Measurements from ENCODE around the gene FOXP1. TPM values are rescaled to one million over a fixed set of nuclear protein-coding genes. Genes with fewer than 3 reads are reported as not detected.

Gene FOXP1
- total RNA-seq, 2 donors from 2014 or later = 59.7 to 65.4 TPM

GRCh38 chr3:71152039-71152891 lies 431.3 kb downstream of the FOXP1 start:
- H3K27ac Mint-ChIP-seq = no peak overlapping the region
- no peaks in the 10 kb centered on the region for H3K36me3 Mint-ChIP-seq
- H3K4me3 Mint-ChIP-seq = no peak overlapping the region
- H3K4me1 Mint-ChIP-seq (ENCODE audit: low read depth in 2 of 2) = no peaks in the 10 kb centered on the region
- DNase-seq (ENCODE audit: low spot score) (no peak), ATAC-seq (no peak)
- H3K27me3 Mint-ChIP-seq = no peaks in the 10 kb centered on the region
- H3K9me3 Mint-ChIP-seq = no peaks in the 10 kb centered on the region

DNA sequence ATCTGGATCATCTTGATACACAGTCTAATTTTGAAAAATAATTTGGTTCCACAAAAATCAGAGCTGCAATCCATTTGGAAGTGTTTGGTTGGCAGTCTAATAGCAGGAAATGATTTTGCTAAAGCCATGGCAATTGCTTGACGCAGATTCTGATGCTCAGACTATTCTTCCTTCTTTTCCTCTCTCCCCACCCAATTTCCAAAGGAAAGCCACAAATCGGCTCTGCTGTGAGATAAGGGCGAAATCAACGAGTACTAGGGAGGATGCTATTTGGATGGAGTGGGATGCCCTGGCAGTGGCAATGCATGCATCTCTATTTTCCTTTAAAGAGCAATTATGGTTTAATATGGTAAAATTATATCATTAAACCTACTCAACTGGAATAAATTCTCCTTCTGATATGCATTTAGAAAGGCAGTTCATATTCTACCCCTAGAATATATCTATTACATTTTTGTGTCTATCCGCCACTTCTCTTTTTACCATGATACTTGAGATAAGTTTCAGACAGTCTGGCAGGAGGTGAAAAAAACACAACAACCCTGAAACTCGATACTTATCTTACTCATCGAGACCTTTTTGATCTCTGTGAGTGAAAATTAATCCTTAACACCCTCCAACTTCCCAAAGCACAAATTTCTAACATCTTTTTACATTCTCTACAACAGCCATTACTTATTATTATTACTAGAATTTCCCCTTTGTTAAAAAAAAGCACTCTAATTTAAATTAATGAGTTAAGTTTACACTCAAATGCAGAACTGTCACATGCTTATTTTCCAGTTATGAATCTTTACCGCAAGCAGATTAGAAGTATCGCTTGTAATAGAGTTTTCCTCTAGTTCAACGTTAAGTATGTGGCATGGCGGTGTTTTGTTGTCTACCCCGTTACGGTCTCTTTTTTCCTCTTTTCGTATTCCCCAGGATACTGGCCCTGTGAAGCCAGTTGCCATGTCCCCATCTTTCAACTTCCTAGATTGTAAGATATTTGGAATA lies 433.3 kb downstream of the FOXP1 start:
- Mint-ChIP-seq H3K36me3 (no peaks in the 10 kb centered on the region), H3K9me3 (no peaks in the 10 kb centered on the region), H3K27ac (no peak overlapping the region), H3K4me1 (ENCODE audit: low read depth in 2 of 2) (no peaks in the 10 kb centered on the region), H3K4me3 (no peak overlapping the region), H3K27me3 (no peaks in the 10 kb centered on the region)
- no peak for DNase-seq (ENCODE audit: low spot score)
- ATAC-seq = no peak

DNA sequence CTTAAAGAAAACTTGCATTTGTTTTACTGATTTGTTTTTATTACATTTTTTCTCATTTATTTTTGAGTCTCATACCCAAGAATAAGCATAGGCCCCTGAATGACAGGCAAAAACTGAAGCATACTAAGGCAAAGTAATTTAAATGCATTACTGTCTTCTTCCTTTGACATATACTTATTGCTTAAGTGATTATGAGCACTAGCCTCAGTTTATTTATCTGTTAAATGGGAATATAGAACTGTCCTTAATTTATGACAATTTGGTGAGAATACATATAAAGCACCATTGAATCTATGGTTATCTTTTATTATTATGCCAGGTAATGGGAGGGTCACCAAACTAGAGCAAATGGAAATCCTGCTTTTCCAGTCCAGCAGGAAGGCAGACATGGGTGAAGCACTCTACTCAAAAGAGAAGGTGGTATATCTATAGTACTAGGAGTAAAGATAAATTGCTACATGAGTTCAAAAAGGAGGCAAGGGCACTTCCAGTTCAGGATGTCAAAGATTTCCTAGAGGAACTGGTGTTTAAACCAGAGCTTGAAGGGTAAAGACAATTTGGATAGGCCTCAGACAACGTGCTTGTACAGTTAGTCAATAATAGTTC lies 435.0 kb downstream of the FOXP1 start:
- no peaks in the 10 kb centered on the region for H3K36me3 Mint-ChIP-seq
- DNase-seq (ENCODE audit: low spot score) (no peak), ATAC-seq (no peak)
- no peak overlapping the region for H3K4me3 Mint-ChIP-seq
- H3K4me1 Mint-ChIP-seq (ENCODE audit: low read depth in 2 of 2) = no peaks in the 10 kb centered on the region
- H3K9me3 Mint-ChIP-seq = no peaks in the 10 kb centered on the region
- no peaks in the 10 kb centered on the region for H3K27me3 Mint-ChIP-seq
- H3K27ac Mint-ChIP-seq = peak overlapping the region in 1 of 2 donors; percentile 4

- DNase-seq (ENCODE audit: low spot score) (no peak), ATAC-seq (no peak)
- Mint-ChIP-seq H3K27me3 (no peaks in the 10 kb centered on the region), H3K36me3 (no peaks in the 10 kb centered on the region), H3K4me1 (ENCODE audit: low read depth in 2 of 2) (no peaks in the 10 kb centered on the region), H3K27ac (no peak overlapping the region), H3K4me3 (no peak overlapping the region), H3K9me3 (no peaks in the 10 kb centered on the region)
Observed at GRCh38 chr3:71146673-71147072, 436.9 kb downstream of the FOXP1 start.

- DNase-seq (ENCODE audit: low spot score) = no peak
- Mint-ChIP-seq H3K4me1 (ENCODE audit: low read depth in 2 of 2) (peaks cover 0 to 3% of the 10 kb centered on the region in 2 donors), H3K4me3 (no peak overlapping the region), H3K27ac (no peak overlapping the region), H3K36me3 (no peaks in the 10 kb centered on the region), H3K9me3 (peaks cover 4% of the 10 kb centered on the region), H3K27me3 (no peaks in the 10 kb centered on the region)
- ATAC-seq = no peak
Observed at GRCh38 chr3:71145954-71146353, 437.6 kb downstream of the FOXP1 start.

GRCh38 chr3:71144525-71145253 lies 438.8 kb downstream of the FOXP1 start:
- DNase-seq (ENCODE audit: low spot score) = no peak
- H3K27ac Mint-ChIP-seq = no peak overlapping the region
- ATAC-seq = no peak
- no peak overlapping the region for H3K4me3 Mint-ChIP-seq
- no peaks in the 10 kb centered on the region for H3K27me3 Mint-ChIP-seq
- H3K4me1 Mint-ChIP-seq (ENCODE audit: low read depth in 2 of 2) = peaks cover 0 to 3% of the 10 kb centered on the region in 2 donors
- H3K36me3 Mint-ChIP-seq = no peaks in the 10 kb centered on the region
- peaks cover 4% of the 10 kb centered on the region for H3K9me3 Mint-ChIP-seq

DNA sequence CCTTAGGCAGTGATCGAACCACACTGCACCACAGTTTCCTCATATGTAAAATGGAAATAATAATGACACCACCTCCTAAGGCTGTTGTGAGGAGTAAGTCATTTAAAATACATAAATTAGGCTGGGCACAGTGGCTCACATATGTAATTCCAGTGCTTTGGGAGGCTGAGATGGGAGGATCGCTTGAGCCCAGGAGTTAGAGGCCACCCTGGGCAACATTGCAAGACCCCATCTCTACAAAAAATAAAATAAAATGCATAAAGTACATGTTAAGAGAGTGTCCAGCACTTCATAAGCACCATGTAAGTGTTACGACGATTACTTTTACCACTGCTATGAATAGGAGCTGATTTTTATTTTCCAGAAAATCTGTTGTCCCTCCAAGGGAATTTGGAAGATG lies 440.0 kb downstream of the FOXP1 start:
- H3K4me3 Mint-ChIP-seq = no peak overlapping the region
- H3K9me3 Mint-ChIP-seq = peaks cover 4% of the 10 kb centered on the region
- peaks cover 0 to 3% of the 10 kb centered on the region in 2 donors for H3K4me1 Mint-ChIP-seq (ENCODE audit: low read depth in 2 of 2)
- no peaks in the 10 kb centered on the region for H3K27me3 Mint-ChIP-seq
- no peak overlapping the region for H3K27ac Mint-ChIP-seq
- no peaks in the 10 kb centered on the region for H3K36me3 Mint-ChIP-seq
- no peak for DNase-seq (ENCODE audit: low spot score)
- no peak for ATAC-seq

DNA sequence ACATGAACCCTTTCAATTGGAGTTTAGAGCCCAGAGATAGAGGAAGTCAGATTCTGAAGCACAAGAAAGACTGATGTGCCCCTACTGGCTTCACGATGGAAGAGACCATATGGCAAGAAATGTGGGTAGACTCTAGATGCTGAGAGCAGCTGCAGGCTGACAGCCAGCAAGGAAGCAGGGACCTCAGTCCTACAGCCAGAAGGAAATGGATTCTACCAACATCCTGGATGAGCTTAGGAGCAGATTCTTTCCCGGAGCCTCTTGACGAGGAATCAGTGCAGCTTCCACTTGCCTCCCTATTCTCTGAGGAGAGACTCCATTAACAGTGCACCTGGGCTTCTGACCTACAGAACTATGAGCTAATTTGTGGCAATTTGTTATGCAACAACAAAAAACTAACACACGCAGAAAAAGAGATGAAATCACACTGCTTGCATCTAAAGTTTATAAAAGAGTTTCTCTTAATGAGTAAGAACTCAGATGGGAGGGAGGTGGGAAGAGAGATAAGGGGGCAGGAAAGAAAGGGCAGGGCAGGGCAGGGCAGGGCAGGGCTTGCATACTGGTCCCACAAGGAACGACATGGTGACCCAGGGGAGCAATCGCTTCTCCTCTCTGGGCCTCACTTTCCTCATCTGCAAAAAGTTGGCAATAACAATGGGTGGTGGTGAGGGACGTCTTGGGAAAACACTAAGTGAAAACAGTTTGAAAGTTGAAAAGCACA lies 440.9 kb downstream of the FOXP1 start:
- no peak overlapping the region for H3K27ac Mint-ChIP-seq
- no peaks in the 10 kb centered on the region for H3K36me3 Mint-ChIP-seq
- H3K4me3 Mint-ChIP-seq = no peak overlapping the region
- ATAC-seq (no peak), DNase-seq (ENCODE audit: low spot score) (no peak)
- H3K4me1 Mint-ChIP-seq (ENCODE audit: low read depth in 2 of 2) = peaks cover 0 to 3% of the 10 kb centered on the region in 2 donors
- peaks cover 4% of the 10 kb centered on the region for H3K9me3 Mint-ChIP-seq
- H3K27me3 Mint-ChIP-seq = no peaks in the 10 kb centered on the region

- Mint-ChIP-seq H3K4me1 (ENCODE audit: low read depth in 2 of 2) (peaks cover 0 to 7% of the 10 kb centered on the region in 2 donors), H3K4me3 (no peak overlapping the region), H3K36me3 (no peaks in the 10 kb centered on the region), H3K9me3 (peaks cover 4% of the 10 kb centered on the region), H3K27ac (no peak overlapping the region), H3K27me3 (no peaks in the 10 kb centered on the region)
- ATAC-seq = no peak
- no peak for DNase-seq (ENCODE audit: low spot score)
Observed at GRCh38 chr3:71140477-71140876, 443.1 kb downstream of the FOXP1 start.

- Mint-ChIP-seq H3K4me3 (no peak overlapping the region), H3K36me3 (no peaks in the 10 kb centered on the region), H3K9me3 (peaks cover 4% of the 10 kb centered on the region), H3K27me3 (no peaks in the 10 kb centered on the region), H3K4me1 (ENCODE audit: low read depth in 2 of 2) (peaks cover 0 to 14% of the 10 kb centered on the region in 2 donors), H3K27ac (no peak overlapping the region)
- DNase-seq (ENCODE audit: low spot score) (no peak), ATAC-seq (no peak)
Observed at GRCh38 chr3:71139496-71139895, 444.0 kb downstream of the FOXP1 start.

DNA sequence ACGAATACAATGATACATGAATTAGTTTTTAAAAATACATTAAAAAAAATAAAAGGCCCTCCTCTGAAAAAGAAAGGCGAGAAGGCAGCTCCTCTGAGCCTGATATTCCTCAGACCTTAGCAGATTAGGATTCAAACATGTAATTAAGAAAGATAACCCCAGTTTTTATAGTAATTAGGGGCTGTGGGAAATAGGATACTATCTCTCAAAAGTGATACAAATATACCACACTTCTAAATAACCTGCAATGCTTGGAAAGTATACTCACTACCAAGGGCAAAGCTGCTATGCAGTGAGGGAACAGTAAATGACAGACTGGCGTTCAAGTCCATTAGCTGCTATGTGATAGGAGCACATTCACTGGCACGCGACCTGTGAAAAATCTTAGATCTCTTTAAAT lies 445.1 kb downstream of the FOXP1 start:
- no peak overlapping the region for H3K4me3 Mint-ChIP-seq
- H3K4me1 Mint-ChIP-seq (ENCODE audit: low read depth in 2 of 2) = peaks cover 4 to 20% of the 10 kb centered on the region in 2 donors
- no peak for DNase-seq (ENCODE audit: low spot score)
- H3K36me3 Mint-ChIP-seq = no peaks in the 10 kb centered on the region
- H3K27ac Mint-ChIP-seq = no peak overlapping the region
- no peak for ATAC-seq
- peaks cover 4% of the 10 kb centered on the region for H3K9me3 Mint-ChIP-seq
- no peaks in the 10 kb centered on the region for H3K27me3 Mint-ChIP-seq

GRCh38 chr3:71136276-71136675 lies 447.3 kb downstream of the FOXP1 start:
- Mint-ChIP-seq H3K4me3 (no peak overlapping the region), H3K9me3 (peaks cover 1% of the 10 kb centered on the region), H3K4me1 (ENCODE audit: low read depth in 2 of 2) (peaks cover 4 to 22% of the 10 kb centered on the region in 2 donors), H3K27me3 (no peaks in the 10 kb centered on the region), H3K36me3 (no peaks in the 10 kb centered on the region), H3K27ac (no peak overlapping the region)
- ATAC-seq (no peak), DNase-seq (ENCODE audit: low spot score) (no peak)

All from natural killer cell treated with Interleukin-12 subunit alpha and Interleukin-12 subunit beta and Interleukin-15 and Interleukin-18, amount 100 ng/mL, for 72 hours (primary cell).